GM12875 (cell line): ENCODE data around the gene KCNN1.
"Not testable (repeated sequence)": the region's sequence is repeated elsewhere in the genome, so short reads cannot be mapped to it uniquely, and the experiment has no call there.

Experiments
- H3K4me3 ChIP-seq: one replicate; pipeline ENCODE4 v1.5.1; 2011; ENCODE audit warnings: low read depth, low read length, control low read depth
- CTCF ChIP-seq: IDR thresholded peaks from 2 replicates; pipeline ENCODE4 v1.5.1; 2011; ENCODE audit warnings: low read depth, mild to moderate bottlenecking, control low read depth, inconsistent platforms, low read length, moderate library complexity, borderline replicate concordance; ENCODE audit not compliant: insufficient read depth

The KCNN1 gene

GRCh38 chr19:17999684-18000479 lies 33.0 kb downstream of the KCNN1 start:
- no peak overlapping the region for H3K4me3 ChIP-seq
- no peak for TF ChIP-seq CTCF

- H3K4me3 ChIP-seq: peak overlapping the region; percentile 52
- TF ChIP-seq CTCF: no peak
Observed at GRCh38 chr19:18000480-18000914, 33.6 kb downstream of the KCNN1 start.

GRCh38 chr19:18000915-18001776 lies 34.2 kb downstream of the KCNN1 start:
- no peak for TF ChIP-seq CTCF
- peak overlapping the region; percentile 52 for H3K4me3 ChIP-seq

- no peak for TF ChIP-seq CTCF
- peak overlapping the region; percentile 52 for H3K4me3 ChIP-seq
Observed at GRCh38 chr19:18001777-18002345, 35.0 kb downstream of the KCNN1 start.

GRCh38 chr19:18002347-18002850 lies 35.5 kb downstream of the KCNN1 start:
- TF ChIP-seq CTCF: no peak

GRCh38 chr19:18005750-18006149 lies 38.8 kb downstream of the KCNN1 start:
- not testable (repeated sequence) for H3K4me3 ChIP-seq

More at GRCh38 chr19:18002347-18002850, 35.5 kb downstream of the KCNN1 start:
- peak overlapping the region; percentile 52 for H3K4me3 ChIP-seq

GRCh38 chr19:18007044-18007916 lies 40.4 kb downstream of the KCNN1 start:
- H3K4me3 ChIP-seq: peak overlapping the region; percentile 33
- peak; percentile 99 for TF ChIP-seq CTCF
